Measurements from ENCODE around the gene NEAT1. TPM values are rescaled to one million over a fixed set of nuclear protein-coding genes. Genes with fewer than 3 reads are reported as not detected.

NEAT1 gene
- total and polyA plus RNA-seq, 9 of the 15 experiments (the other 6 are each of a cell fraction or from before 2014, with no cell fraction given) = 20.1 to 389 (median 62.8) TPM

DNA sequence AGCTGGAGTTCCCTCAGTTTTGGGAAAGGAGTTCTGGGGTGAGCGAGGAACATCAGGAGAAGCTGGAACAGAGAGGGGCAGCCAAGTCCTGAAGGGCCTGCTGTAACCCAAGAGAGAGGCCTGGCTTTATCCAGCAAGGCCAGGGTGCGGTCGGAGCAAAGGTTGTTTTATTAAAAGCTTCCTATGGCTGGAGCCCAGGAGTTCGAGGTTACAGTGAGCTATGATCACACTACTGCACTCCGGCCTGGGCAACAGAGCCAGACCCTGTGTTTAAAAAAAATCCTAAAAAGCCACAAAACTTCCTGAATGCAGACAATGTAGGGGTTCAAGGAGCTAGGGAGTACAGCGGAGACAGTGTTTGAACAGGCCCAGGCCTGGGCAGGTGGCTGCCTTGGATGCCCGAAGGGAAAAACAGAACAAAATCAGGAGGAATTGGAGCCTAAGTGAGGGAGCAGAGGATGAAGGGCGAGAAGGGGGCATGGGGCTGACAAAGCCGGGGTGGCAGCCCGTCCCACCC is 54.1 kb downstream of the NEAT1 start:
- peak overlapping the region; percentile 99 to 100 for H3K9ac ChIP-seq (ENCODE audit: insufficient read depth in 1 of 2, low read depth in 2 of 2, low read length in 2 of 2)
- no peak for DNase-seq (ENCODE audit: extremely low read depth in 1 of 4, low spot score in 3 of 4)
- no peak for FAIRE-seq
- H3K4me2 ChIP-seq (ENCODE audit: insufficient read depth, low read length) = peak overlapping the region; percentile 98
- H3K36me3 ChIP-seq (ENCODE audit: control insufficient read depth, insufficient read depth, low read length) = peaks cover 9% of the 10 kb centered on the region; the same call in 1 of the 3 replicates
- no peaks in the 10 kb centered on the region for H3K27me3 ChIP-seq (ENCODE audit: control insufficient read depth in 2 of 2, insufficient read depth in 2 of 2, low read length in 2 of 2)
- BruUV-seq (replicated peaks) = TSS peak; percentile 93
- H3K9me3 ChIP-seq (replicated peaks; ENCODE audit: control insufficient read depth, insufficient read depth, low read depth, low read length) = no peaks in the 10 kb centered on the region
- intact Hi-C loops (cut with micrococcal nuclease) = loop anchor here (1.0 kb wide), 1 partner anchor 21 kb away; no protein-coding TSS in a partner anchor
- no peaks in the 10 kb centered on the region for H3K9me1 ChIP-seq (ENCODE audit: control insufficient read depth, insufficient read depth, low read length)
- H4K20me1 ChIP-seq (replicated peaks; ENCODE audit: control insufficient read depth, insufficient read depth, low read length) = no peaks in the 10 kb centered on the region
- peak overlapping the region; percentile 93 for H3K4me3 ChIP-seq
- H3K79me2 ChIP-seq (ENCODE audit: control insufficient read depth, insufficient read depth, low read length) = peaks cover 87% of the 10 kb centered on the region
- peaks cover 36 to 60% of the 10 kb centered on the region in 2 experiments for H3K4me1 ChIP-seq (replicated peaks in 1 of 2; ENCODE audit: control insufficient read depth in 2 of 2, insufficient read depth in 2 of 2, low read length in 2 of 2)
- peak overlapping the region; percentile 99 for H3K27ac ChIP-seq (ENCODE audit: extremely low read depth, low read depth, low read length)
- ChIA-PET CTCF (ENCODE audit: low intra/inter-chr PET ratio) (no interaction called here), POLR2A (interaction anchor here (0.5 to 26.0 kb wide), 16 partner anchors 11 to 578 kb away, joined by 3 to 2118 read pairs (median 6); partner anchors contain the start of genes FRMD8, MALAT1, NEAT1 and SCYL1)
- no peak overlapping the region for H2AFZ ChIP-seq (ENCODE audit: low read depth, low read length)
- in situ Hi-C loops (cut with MboI) = no loop called here
- ATAC-seq = peak; percentile 0; the same call in 1 of the 3 replicates
- WGBS (ENCODE audit: insufficient coverage, low coverage, missing lambda C conversion rate) = 3% methylated on average over 9 of the region's 10 CpGs
- TF ChIP-seq ELF1 (tag; IDR thresholded peaks at IDR 0.05) = 0 out of 2 replicates have a peak, but pooled peaks have one; percentile 1
- no peak; the same call in 1 of the 2 replicates for TF ChIP-seq GTF2E2 (tag; IDR thresholded peaks at IDR 0.05)
- TF ChIP-seq L3MBTL2 (IDR thresholded peaks at IDR 0.05) = 0 out of 2 replicates have a peak, but pooled peaks have one; percentile 32
- TF ChIP-seq, protein P1, sequence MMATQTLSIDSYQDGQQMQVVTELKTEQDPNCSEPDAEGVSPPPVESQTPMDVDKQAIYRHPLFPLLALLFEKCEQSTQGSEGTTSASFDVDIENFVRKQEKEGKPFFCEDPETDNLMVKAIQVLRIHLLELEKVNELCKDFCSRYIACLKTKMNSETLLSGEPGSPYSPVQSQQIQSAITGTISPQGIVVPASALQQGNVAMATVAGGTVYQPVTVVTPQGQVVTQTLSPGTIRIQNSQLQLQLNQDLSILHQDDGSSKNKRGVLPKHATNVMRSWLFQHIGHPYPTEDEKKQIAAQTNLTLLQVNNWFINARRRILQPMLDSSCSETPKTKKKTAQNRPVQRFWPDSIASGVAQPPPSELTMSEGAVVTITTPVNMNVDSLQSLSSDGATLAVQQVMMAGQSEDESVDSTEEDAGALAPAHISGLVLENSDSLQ (IDR thresholded peaks at IDR 0.05) = no peak
- no peak for TF ChIP-seq MTF1 (CRISPR knock-in tag; IDR thresholded peaks at IDR 0.05; ENCODE audit: borderline replicate concordance)
- TF ChIP-seq, protein P2, sequence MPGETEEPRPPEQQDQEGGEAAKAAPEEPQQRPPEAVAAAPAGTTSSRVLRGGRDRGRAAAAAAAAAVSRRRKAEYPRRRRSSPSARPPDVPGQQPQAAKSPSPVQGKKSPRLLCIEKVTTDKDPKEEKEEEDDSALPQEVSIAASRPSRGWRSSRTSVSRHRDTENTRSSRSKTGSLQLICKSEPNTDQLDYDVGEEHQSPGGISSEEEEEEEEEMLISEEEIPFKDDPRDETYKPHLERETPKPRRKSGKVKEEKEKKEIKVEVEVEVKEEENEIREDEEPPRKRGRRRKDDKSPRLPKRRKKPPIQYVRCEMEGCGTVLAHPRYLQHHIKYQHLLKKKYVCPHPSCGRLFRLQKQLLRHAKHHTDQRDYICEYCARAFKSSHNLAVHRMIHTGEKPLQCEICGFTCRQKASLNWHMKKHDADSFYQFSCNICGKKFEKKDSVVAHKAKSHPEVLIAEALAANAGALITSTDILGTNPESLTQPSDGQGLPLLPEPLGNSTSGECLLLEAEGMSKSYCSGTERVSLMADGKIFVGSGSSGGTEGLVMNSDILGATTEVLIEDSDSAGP (CRISPR knock-in tag; IDR thresholded peaks at IDR 0.05) = no peak
- TF ChIP-seq NCOA2 (IDR thresholded peaks at IDR 0.05; ENCODE audit: partially characterized antibody in 2 of 2) = no peak
- no peak for TF ChIP-seq ZNF445 (CRISPR knock-in tag; IDR thresholded peaks at IDR 0.05; ENCODE audit: low read depth)
- no peak for TF ChIP-seq EWSR1 (IDR thresholded peaks at IDR 0.05; ENCODE audit: borderline replicate concordance, low read depth, partially characterized antibody)
- TF ChIP-seq, protein P3, sequence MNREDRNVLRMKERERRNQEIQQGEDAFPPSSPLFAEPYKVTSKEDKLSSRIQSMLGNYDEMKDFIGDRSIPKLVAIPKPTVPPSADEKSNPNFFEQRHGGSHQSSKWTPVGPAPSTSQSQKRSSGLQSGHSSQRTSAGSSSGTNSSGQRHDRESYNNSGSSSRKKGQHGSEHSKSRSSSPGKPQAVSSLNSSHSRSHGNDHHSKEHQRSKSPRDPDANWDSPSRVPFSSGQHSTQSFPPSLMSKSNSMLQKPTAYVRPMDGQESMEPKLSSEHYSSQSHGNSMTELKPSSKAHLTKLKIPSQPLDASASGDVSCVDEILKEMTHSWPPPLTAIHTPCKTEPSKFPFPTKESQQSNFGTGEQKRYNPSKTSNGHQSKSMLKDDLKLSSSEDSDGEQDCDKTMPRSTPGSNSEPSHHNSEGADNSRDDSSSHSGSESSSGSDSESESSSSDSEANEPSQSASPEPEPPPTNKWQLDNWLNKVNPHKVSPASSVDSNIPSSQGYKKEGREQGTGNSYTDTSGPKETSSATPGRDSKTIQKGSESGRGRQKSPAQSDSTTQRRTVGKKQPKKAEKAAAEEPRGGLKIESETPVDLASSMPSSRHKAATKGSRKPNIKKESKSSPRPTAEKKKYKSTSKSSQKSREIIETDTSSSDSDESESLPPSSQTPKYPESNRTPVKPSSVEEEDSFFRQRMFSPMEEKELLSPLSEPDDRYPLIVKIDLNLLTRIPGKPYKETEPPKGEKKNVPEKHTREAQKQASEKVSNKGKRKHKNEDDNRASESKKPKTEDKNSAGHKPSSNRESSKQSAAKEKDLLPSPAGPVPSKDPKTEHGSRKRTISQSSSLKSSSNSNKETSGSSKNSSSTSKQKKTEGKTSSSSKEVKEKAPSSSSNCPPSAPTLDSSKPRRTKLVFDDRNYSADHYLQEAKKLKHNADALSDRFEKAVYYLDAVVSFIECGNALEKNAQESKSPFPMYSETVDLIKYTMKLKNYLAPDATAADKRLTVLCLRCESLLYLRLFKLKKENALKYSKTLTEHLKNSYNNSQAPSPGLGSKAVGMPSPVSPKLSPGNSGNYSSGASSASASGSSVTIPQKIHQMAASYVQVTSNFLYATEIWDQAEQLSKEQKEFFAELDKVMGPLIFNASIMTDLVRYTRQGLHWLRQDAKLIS (CRISPR knock-in tag; IDR thresholded peaks at IDR 0.05) = no peak
- TF ChIP-seq BACH1 (tag; IDR thresholded peaks at IDR 0.05) = no peak
- TF ChIP-seq NFYB (IDR thresholded peaks at IDR 0.05; ENCODE audit: extremely low read depth, insufficient read length) = no peak
- no peak for TF ChIP-seq SMARCA5 (IDR thresholded peaks at IDR 0.05)

Data from K562 (cell line).